ENCODE results near the gene VAT1L. TPM values are rescaled to one million over a fixed set of nuclear protein-coding genes. Genes with fewer than 3 reads are reported as not detected.

VAT1L gene, protein sequence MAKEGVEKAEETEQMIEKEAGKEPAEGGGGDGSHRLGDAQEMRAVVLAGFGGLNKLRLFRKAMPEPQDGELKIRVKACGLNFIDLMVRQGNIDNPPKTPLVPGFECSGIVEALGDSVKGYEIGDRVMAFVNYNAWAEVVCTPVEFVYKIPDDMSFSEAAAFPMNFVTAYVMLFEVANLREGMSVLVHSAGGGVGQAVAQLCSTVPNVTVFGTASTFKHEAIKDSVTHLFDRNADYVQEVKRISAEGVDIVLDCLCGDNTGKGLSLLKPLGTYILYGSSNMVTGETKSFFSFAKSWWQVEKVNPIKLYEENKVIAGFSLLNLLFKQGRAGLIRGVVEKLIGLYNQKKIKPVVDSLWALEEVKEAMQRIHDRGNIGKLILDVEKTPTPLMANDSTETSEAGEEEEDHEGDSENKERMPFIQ
- 33.2 TPM for total RNA-seq
- 5.8 TPM for polyA plus RNA-seq

- Histone ChIP-seq H3K4me3 (ENCODE audit: low read depth, low read length) (peak within 1 kb of the TSS; percentile 67), H3K36me3 (ENCODE audit: insufficient read depth) (no peaks in the 10 kb centered on the region), H3K4me1 (ENCODE audit: insufficient read depth) (no peaks in the 10 kb centered on the region), H3K27ac (ENCODE audit: low read depth) (no peak within 1 kb of the TSS)
- under 1% methylated on average over 78 of the region's 78 CpGs for WGBS
- DNase-seq (ENCODE audit: extremely low spot score) = no peak
Measured at GRCh38 chr16:77788181-77789084, at the start of gene VAT1L. Gene VAT1L, plus strand, starts transcription at chr16:77788564. Its CDS starts 119 bp downstream, at chr16:77788683.

- no peaks in the 10 kb centered on the region for H3K36me3 ChIP-seq (ENCODE audit: insufficient read depth)
- no peak overlapping the region for H3K27ac ChIP-seq (ENCODE audit: low read depth)
- 77% methylated on average over 10 of the region's 10 CpGs for WGBS
- DNase-seq (ENCODE audit: extremely low spot score) = no peak
- H3K4me1 ChIP-seq (ENCODE audit: insufficient read depth) = no peaks in the 10 kb centered on the region
- H3K4me3 ChIP-seq (ENCODE audit: low read depth, low read length) = no peak overlapping the region
Measured at GRCh38 chr16:77738706-77739558, 49.4 kb upstream of the VAT1L start.

DNA sequence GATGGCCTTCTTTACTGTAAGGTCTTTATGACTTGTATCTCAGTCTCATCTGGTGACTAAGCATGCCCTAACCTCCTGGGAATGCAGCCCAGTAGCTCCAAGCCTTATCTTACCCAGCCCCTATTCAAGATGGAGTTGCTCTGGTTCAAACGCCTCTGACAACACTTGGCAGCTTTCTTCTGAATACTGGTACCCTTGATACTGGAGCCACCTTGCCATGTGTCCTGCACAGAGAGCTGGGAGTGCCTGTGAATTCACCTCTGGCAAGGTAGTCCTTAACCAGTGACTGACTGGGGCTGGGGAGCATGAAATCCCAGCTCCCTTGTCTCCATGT is 48.8 kb upstream of the VAT1L start:
- no peak overlapping the region for H3K27ac ChIP-seq (ENCODE audit: low read depth)
- DNase-seq (ENCODE audit: extremely low spot score) = no peak
- H3K36me3 ChIP-seq (ENCODE audit: insufficient read depth) = no peaks in the 10 kb centered on the region
- no peak overlapping the region for H3K4me3 ChIP-seq (ENCODE audit: low read depth, low read length)
- no peaks in the 10 kb centered on the region for H3K4me1 ChIP-seq (ENCODE audit: insufficient read depth)
- WGBS = 52% methylated on average over 1 of the region's 1 CpG

DNA sequence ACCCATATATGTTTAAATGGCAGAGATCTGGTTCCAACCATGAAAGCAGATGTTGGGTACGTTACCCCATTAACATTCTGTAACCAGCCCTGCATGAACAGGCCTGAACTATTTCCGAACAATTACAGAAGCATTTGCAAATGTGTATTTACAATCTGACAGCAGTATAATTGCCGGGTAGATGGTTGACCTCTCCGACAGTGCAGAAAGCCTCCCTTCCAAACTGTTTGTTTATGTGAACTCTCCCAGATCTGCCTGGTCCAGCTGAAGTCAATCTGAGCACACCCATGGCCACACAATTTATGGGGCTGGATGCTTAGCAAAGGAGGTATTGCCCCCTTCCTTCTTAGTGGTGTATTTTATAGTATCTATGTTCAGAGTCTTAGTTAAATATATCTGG is 44.2 kb upstream of the VAT1L start:
- Histone ChIP-seq H3K27ac (ENCODE audit: low read depth) (no peak overlapping the region), H3K36me3 (ENCODE audit: insufficient read depth) (no peaks in the 10 kb centered on the region), H3K4me1 (ENCODE audit: insufficient read depth) (no peaks in the 10 kb centered on the region), H3K4me3 (ENCODE audit: low read depth, low read length) (no peak overlapping the region)
- WGBS = 37% methylated on average over 4 of the region's 4 CpGs
- no peak for DNase-seq (ENCODE audit: extremely low spot score)

- Histone ChIP-seq H3K36me3 (ENCODE audit: insufficient read depth) (no peaks in the 10 kb centered on the region), H3K4me3 (ENCODE audit: low read depth, low read length) (no peak overlapping the region), H3K4me1 (ENCODE audit: insufficient read depth) (no peaks in the 10 kb centered on the region), H3K27ac (ENCODE audit: low read depth) (no peak overlapping the region)
- WGBS = 59% methylated on average over 1 of the region's 1 CpG
- no peak for DNase-seq (ENCODE audit: extremely low spot score)
Measured at GRCh38 chr16:77745972-77746371, 42.4 kb upstream of the VAT1L start.

GRCh38 chr16:77748421-77749005 is 39.9 kb upstream of the VAT1L start:
- Histone ChIP-seq H3K4me1 (ENCODE audit: insufficient read depth) (no peaks in the 10 kb centered on the region), H3K4me3 (ENCODE audit: low read depth, low read length) (no peak overlapping the region), H3K36me3 (ENCODE audit: insufficient read depth) (no peaks in the 10 kb centered on the region), H3K27ac (ENCODE audit: low read depth) (no peak overlapping the region)
- no peak for DNase-seq (ENCODE audit: extremely low spot score)
- WGBS = 65% methylated on average over 7 of the region's 7 CpGs

- H3K4me1 ChIP-seq (ENCODE audit: insufficient read depth) = no peaks in the 10 kb centered on the region
- WGBS = 47% methylated on average over 1 of the region's 1 CpG
- H3K27ac ChIP-seq (ENCODE audit: low read depth) = no peak overlapping the region
- no peak overlapping the region for H3K4me3 ChIP-seq (ENCODE audit: low read depth, low read length)
- no peaks in the 10 kb centered on the region for H3K36me3 ChIP-seq (ENCODE audit: insufficient read depth)
- DNase-seq (ENCODE audit: extremely low spot score) = no peak
Measured at GRCh38 chr16:77749415-77749814, 38.9 kb upstream of the VAT1L start.

- H3K4me3 ChIP-seq (ENCODE audit: low read depth, low read length) = no peak overlapping the region
- no peaks in the 10 kb centered on the region for H3K4me1 ChIP-seq (ENCODE audit: insufficient read depth)
- no peak for DNase-seq (ENCODE audit: extremely low spot score)
- 79% methylated on average over 5 of the region's 5 CpGs for WGBS
- H3K36me3 ChIP-seq (ENCODE audit: insufficient read depth) = no peaks in the 10 kb centered on the region
- H3K27ac ChIP-seq (ENCODE audit: low read depth) = no peak overlapping the region
Measured at GRCh38 chr16:77758046-77758445, 30.3 kb upstream of the VAT1L start.

- Histone ChIP-seq H3K27ac (ENCODE audit: low read depth) (no peak overlapping the region), H3K36me3 (ENCODE audit: insufficient read depth) (no peaks in the 10 kb centered on the region), H3K4me3 (ENCODE audit: low read depth, low read length) (no peak overlapping the region), H3K4me1 (ENCODE audit: insufficient read depth) (no peaks in the 10 kb centered on the region)
- 91% methylated on average over 2 of the region's 2 CpGs for WGBS
- no peak for DNase-seq (ENCODE audit: extremely low spot score)
Measured at GRCh38 chr16:77758508-77758907, 29.9 kb upstream of the VAT1L start.

DNA sequence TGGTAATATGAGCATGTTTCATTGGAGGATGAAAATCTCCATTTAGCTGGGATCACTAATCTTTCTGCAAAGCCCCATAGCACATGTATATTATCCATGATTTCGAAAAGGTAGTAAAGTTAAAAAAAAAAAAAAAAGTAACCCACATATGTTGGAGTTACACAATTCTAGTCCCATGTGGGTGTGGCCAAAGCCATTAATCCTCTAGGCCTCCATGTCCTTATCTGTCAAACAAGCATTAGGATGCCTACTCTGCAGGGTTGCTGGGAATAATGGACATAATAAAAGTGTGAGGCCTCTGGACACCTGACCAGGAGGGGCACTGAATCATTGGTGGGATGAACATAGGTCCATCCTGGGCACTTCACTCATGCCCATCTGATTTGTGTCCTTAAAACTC is 29.2 kb upstream of the VAT1L start:
- Histone ChIP-seq H3K4me3 (ENCODE audit: low read depth, low read length) (no peak overlapping the region), H3K27ac (ENCODE audit: low read depth) (no peak overlapping the region), H3K4me1 (ENCODE audit: insufficient read depth) (no peaks in the 10 kb centered on the region), H3K36me3 (ENCODE audit: insufficient read depth) (no peaks in the 10 kb centered on the region)
- no peak for DNase-seq (ENCODE audit: extremely low spot score)
- WGBS = 35% methylated on average over 1 of the region's 1 CpG

- no peak for DNase-seq (ENCODE audit: extremely low spot score)
- Histone ChIP-seq H3K36me3 (ENCODE audit: insufficient read depth) (no peaks in the 10 kb centered on the region), H3K4me1 (ENCODE audit: insufficient read depth) (no peaks in the 10 kb centered on the region), H3K27ac (ENCODE audit: low read depth) (no peak overlapping the region), H3K4me3 (ENCODE audit: low read depth, low read length) (no peak overlapping the region)
- 60% methylated on average over 3 of the region's 3 CpGs for WGBS
Measured at GRCh38 chr16:77759821-77760220, 28.5 kb upstream of the VAT1L start.

DNA sequence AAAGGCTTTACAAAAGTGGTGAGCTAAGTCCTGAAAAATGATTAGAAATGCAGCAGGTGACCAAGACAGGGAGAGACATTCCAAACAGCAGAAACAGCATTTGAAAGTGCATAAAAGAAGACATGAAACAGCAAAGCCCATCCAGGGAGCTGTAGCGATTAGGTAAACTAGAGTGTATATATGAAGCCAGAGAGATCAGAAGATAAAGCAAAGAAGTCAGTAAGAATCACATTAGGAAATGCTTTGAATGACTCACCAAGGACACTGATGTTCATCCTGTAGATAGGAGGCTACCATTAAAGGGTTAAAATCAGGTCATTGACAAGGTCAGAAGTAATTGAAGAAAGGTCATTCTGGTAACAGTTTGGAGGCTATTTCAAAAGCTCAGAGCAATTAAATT is 27.6 kb upstream of the VAT1L start:
- H3K4me3 ChIP-seq (ENCODE audit: low read depth, low read length) = no peak overlapping the region
- H3K27ac ChIP-seq (ENCODE audit: low read depth) = no peak overlapping the region
- WGBS = 48% methylated on average over 1 of the region's 1 CpG
- DNase-seq (ENCODE audit: extremely low spot score) = no peak
- H3K36me3 ChIP-seq (ENCODE audit: insufficient read depth) = no peaks in the 10 kb centered on the region
- no peaks in the 10 kb centered on the region for H3K4me1 ChIP-seq (ENCODE audit: insufficient read depth)

DNA sequence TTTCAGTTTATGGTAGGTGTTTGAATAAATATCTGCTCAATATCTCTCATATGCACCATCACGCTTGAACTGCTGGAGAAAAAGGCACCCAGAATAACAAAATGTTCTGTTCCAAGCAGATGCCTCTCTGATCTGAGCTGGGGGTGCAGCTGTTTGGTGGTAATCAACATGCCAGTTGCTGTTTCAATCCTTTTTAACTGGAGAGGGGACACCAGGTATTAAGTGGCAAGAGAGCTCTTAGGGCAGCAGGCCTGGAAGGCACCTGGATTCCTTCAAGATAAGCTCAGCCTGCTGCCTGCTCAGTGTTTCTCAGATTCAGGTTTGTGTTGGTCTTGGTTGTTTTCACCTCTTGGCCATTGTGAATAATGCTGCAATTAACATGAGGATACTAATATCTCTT is 27.2 kb upstream of the VAT1L start:
- Histone ChIP-seq H3K36me3 (ENCODE audit: insufficient read depth) (no peaks in the 10 kb centered on the region), H3K4me3 (ENCODE audit: low read depth, low read length) (no peak overlapping the region), H3K4me1 (ENCODE audit: insufficient read depth) (no peaks in the 10 kb centered on the region), H3K27ac (ENCODE audit: low read depth) (no peak overlapping the region)
- WGBS = 82% methylated on average over 1 of the region's 1 CpG
- no peak for DNase-seq (ENCODE audit: extremely low spot score)
